ENCODE data around the gene WWOX. TPM values are rescaled to one million over a fixed set of nuclear protein-coding genes. Genes with fewer than 3 reads are reported as not detected.

Gene WWOX
- total and polyA plus RNA-seq, 2 of the 13 experiments (the other 11 are each of a cell fraction or from before 2014, with no cell fraction given), result 9.1 to 37.4 TPM

DNA sequence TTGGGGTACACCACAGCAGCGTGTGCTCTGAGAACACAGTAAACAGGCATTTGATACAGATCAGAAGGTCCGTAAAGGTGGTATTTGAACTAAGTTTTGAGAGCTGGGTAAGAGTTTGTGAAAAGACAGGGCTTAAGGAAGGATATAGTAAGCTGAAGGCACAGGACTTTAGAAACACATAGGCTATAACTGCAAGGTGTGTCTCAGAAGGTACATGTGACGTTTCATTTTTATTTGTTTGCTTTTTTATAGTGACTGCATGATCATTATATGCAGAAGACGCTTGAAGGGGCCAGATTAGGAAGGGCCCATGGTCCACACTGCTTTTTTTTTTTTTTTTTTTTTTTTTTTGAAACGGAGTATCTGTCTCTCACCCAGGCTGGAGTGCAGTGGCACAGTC lies 644.6 kb downstream of the WWOX start (continued):
- TF ChIP-seq, protein P1, sequence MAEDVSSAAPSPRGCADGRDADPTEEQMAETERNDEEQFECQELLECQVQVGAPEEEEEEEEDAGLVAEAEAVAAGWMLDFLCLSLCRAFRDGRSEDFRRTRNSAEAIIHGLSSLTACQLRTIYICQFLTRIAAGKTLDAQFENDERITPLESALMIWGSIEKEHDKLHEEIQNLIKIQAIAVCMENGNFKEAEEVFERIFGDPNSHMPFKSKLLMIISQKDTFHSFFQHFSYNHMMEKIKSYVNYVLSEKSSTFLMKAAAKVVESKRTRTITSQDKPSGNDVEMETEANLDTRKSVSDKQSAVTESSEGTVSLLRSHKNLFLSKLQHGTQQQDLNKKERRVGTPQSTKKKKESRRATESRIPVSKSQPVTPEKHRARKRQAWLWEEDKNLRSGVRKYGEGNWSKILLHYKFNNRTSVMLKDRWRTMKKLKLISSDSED (CRISPR knock-in tag; IDR thresholded peaks at IDR 0.05), result no peak
- no peak for TF ChIP-seq ZNF225 (CRISPR knock-in tag; IDR thresholded peaks at IDR 0.05)

DNA sequence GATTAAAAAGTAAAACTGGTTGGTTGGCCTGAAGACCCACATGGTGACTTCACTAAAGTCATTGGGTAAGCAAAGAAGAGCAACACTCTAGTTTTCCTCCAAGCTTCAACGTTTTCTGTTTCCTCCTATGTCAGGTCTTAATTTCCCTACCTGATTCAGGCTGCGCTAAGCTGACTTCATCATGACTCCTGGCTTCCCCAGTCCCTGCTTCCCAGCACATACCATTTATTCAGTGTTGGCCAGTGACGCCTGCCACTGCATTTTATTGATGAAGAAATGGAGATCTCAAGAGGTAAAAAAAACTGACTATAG lies 645.3 kb downstream of the WWOX start:
- Histone ChIP-seq H3K9me3 (ENCODE audit: low read length) (no peaks in the 10 kb centered on the region), H2AFZ (ENCODE audit: low read length) (no peak overlapping the region), H3K4me2 (ENCODE audit: low read depth, low read length) (no peak overlapping the region), H3K36me3 (replicated peaks in 1 of 2; ENCODE audit: control insufficient read depth in 1 of 2, insufficient read depth in 2 of 2, low read length in 2 of 2) (no peaks in the 10 kb centered on the region), H3K27ac (ENCODE audit: extremely low read length, insufficient read depth, low read length) (no peak overlapping the region), H3K27me3 (ENCODE audit: control insufficient read depth in 1 of 2, insufficient read depth in 2 of 2, low read length in 2 of 2) (no peaks in the 10 kb centered on the region), H3K4me3 (replicated peaks in 1 of 3; ENCODE audit: insufficient read depth in 1 of 3, low read depth in 2 of 3, low read length in 3 of 3) (no peak overlapping the region), H3K79me2 (ENCODE audit: insufficient read depth, low read length) (no peaks in the 10 kb centered on the region), H3K9ac (ENCODE audit: insufficient read depth, low read depth, low read length) (no peak overlapping the region), H4K20me1 (ENCODE audit: insufficient read depth, low read length) (no peaks in the 10 kb centered on the region), H3K4me1 (ENCODE audit: insufficient read depth, low read length) (peaks cover 17% of the 10 kb centered on the region)
- ATAC-seq (no peak), DNase-seq (ENCODE audit: low spot score) (no peak), FAIRE-seq (no peak)
- 85% methylated on average over 3 of the region's 3 CpGs for WGBS (ENCODE audit: low lambda C conversion rate)
- ChIA-PET POLR2A (interaction anchor here (1.0 kb wide), 1 partner anchor 12 kb away, joined by 3 read pairs; no protein-coding TSS in a partner anchor), CTCF (ENCODE audit: low intra/inter-chr PET ratio, low total read pairs) (no interaction called here)
- BruUV-seq (replicated peaks), result no TSS peak
- in situ Hi-C loops (cut with HindIII; ENCODE audit: extremely low pct_ligation_motif_present, low pct_unique_long_range_greater_than_20kb), result no loop called here
- no peak for TF ChIP-seq NR1H2 (CRISPR knock-in tag; IDR thresholded peaks at IDR 0.05; ENCODE audit: borderline replicate concordance, low read depth)
- no peak for TF ChIP-seq FOXJ3 (CRISPR knock-in tag; IDR thresholded peaks at IDR 0.05; ENCODE audit: borderline replicate concordance)
- TF ChIP-seq ZNF292 (CRISPR knock-in tag; IDR thresholded peaks at IDR 0.05; ENCODE audit: borderline replicate concordance, low read depth), result no peak
- no peak for TF ChIP-seq ZNF337 (CRISPR knock-in tag; IDR thresholded peaks at IDR 0.05; ENCODE audit: borderline replicate concordance, low read depth)
- no peak for TF ChIP-seq CEBPG (CRISPR knock-in tag; IDR thresholded peaks at IDR 0.05)
- TF ChIP-seq MAZ (IDR thresholded peaks at IDR 0.05; ENCODE audit: borderline replicate concordance, low read depth, low read length), result no peak
- TF ChIP-seq MAZ (CRISPR knock-in tag; IDR thresholded peaks at IDR 0.05; ENCODE audit: low read depth), result no peak
- TF ChIP-seq, protein P2, sequence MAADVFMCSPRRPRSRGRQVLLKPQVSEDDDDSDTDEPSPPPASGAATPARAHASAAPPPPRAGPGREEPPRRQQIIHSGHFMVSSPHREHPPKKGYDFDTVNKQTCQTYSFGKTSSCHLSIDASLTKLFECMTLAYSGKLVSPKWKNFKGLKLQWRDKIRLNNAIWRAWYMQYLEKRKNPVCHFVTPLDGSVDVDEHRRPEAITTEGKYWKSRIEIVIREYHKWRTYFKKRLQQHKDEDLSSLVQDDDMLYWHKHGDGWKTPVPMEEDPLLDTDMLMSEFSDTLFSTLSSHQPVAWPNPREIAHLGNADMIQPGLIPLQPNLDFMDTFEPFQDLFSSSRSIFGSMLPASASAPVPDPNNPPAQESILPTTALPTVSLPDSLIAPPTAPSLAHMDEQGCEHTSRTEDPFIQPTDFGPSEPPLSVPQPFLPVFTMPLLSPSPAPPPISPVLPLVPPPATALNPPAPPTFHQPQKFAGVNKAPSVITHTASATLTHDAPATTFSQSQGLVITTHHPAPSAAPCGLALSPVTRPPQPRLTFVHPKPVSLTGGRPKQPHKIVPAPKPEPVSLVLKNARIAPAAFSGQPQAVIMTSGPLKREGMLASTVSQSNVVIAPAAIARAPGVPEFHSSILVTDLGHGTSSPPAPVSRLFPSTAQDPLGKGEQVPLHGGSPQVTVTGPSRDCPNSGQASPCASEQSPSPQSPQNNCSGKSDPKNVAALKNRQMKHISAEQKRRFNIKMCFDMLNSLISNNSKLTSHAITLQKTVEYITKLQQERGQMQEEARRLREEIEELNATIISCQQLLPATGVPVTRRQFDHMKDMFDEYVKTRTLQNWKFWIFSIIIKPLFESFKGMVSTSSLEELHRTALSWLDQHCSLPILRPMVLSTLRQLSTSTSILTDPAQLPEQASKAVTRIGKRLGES (CRISPR knock-in tag; IDR thresholded peaks at IDR 0.05; ENCODE audit: borderline replicate concordance), result no peak
- TF ChIP-seq ZNF350 (CRISPR knock-in tag; IDR thresholded peaks at IDR 0.05; ENCODE audit: borderline replicate concordance, low read depth), result no peak
- intact Hi-C loops (cut with micrococcal nuclease; ENCODE audit: unreplicated experiment), result no loop called here
